K562 (cell line): ENCODE measurements around the gene SLC1A7. TPM values are rescaled to one million over a fixed set of nuclear protein-coding genes. Genes with fewer than 3 reads are reported as not detected.

Experiments
- BDP1 ChIP-seq: IDR thresholded peaks from 3 replicates; pipeline ENCODE4 v1.6.1; 2011; ENCODE audit not compliant: insufficient read length, insufficient read depth
- BMI1 ChIP-seq: fragments of 150-350 bp; IDR thresholded peaks from 2 replicates; pipeline ENCODE4 v1.6.1; 2014; ENCODE audit warnings: low read length
- COPS2 ChIP-seq: fragments of 450-650 bp; conservative IDR thresholded peaks from 2 replicates; pipeline ENCODE4 v1.6.1; 2016; ENCODE audit warnings: mild to moderate bottlenecking, moderate library complexity
- DIDO1 ChIP-seq: fragments of 450-650 bp; IDR thresholded peaks from 2 replicates; pipeline ENCODE4 v1.6.1; 2016; ENCODE audit warnings: low read depth, missing biosample characterization, missing genetic modification characterization
- E2F3 ChIP-seq: fragments of 250-450 bp; sonication (Bioruptor Pico); IDR thresholded peaks from 2 replicates; pipeline ENCODE4 v1.4.0; 2020; ENCODE audit warnings: mild to moderate bottlenecking
- HDAC6 ChIP-seq: IDR thresholded peaks from 2 replicates; pipeline ENCODE4 v1.6.1; 2012; ENCODE audit warnings: low read depth, mild to moderate bottlenecking, control low read depth, inconsistent platforms, low read length, moderate library complexity
- HMG20B ChIP-seq: fragments of 250-450 bp; sonication (Bioruptor Pico); IDR thresholded peaks from 2 replicates; pipeline ENCODE4 v1.5.0; 2021; ENCODE audit warnings: mild to moderate bottlenecking
- HSF4 ChIP-seq: fragments of 250-450 bp; sonication (Bioruptor Pico); IDR thresholded peaks from 2 replicates; pipeline ENCODE4 v2.1.2; 2022; ENCODE audit warnings: mild to moderate bottlenecking, moderate library complexity, borderline replicate concordance
- MCM7 ChIP-seq, 2 experiments: fragments of 450-650 bp; IDR thresholded peaks; 2 replicates each; pipeline ENCODE4 v1.6.1; 2016 to 2018
- OTX1 ChIP-seq: fragments of 450-650 bp; formaldehyde crosslinking; IDR thresholded peaks from 2 replicates; pipeline ENCODE4 v1.4.0; 2022; ENCODE audit warnings: mild to moderate bottlenecking
- PPARD ChIP-seq: fragments of 250-450 bp; sonication (Bioruptor Pico); IDR thresholded peaks from 2 replicates; pipeline ENCODE4 v1.8.0; 2022; ENCODE audit warnings: inconsistent platforms, mild to moderate bottlenecking, moderate library complexity
- SIRT6 ChIP-seq: IDR thresholded peaks from one replicate; pipeline ENCODE4 v1.6.1; 2012; ENCODE audit warnings: low read depth, mild to moderate bottlenecking, control low read depth, inconsistent platforms, low read length, moderate library complexity
- SLC30A9 ChIP-seq: fragments of 250-450 bp; sonication (Bioruptor Pico); IDR thresholded peaks from 2 replicates; pipeline ENCODE4 v1.8.0; 2022; ENCODE audit warnings: mild to moderate bottlenecking, moderate library complexity
- SMAD1 ChIP-seq: fragments of 150-350 bp; IDR thresholded peaks from 2 replicates; pipeline ENCODE4 v1.6.1; 2014; ENCODE audit warnings: low read length, low read depth; ENCODE audit not compliant: partially characterized antibody
- SRSF1 ChIP-seq: fragments of 200-400 bp; formaldehyde crosslinking; IDR thresholded peaks from 2 replicates; pipeline ENCODE4 v1.6.1; 2017; ENCODE audit warnings: mild to moderate bottlenecking, low read depth, low read length, moderate library complexity
- XRCC5 ChIP-seq: fragments of 200-400 bp; formaldehyde crosslinking; IDR thresholded peaks from 2 replicates; pipeline ENCODE4 v1.6.1; 2017; ENCODE audit warnings: low read depth, mild to moderate bottlenecking, low read length
- ZC3H11A ChIP-seq: IDR thresholded peaks from 2 replicates; pipeline ENCODE4 v1.6.1; 2012; ENCODE audit warnings: low read depth, low read length, improper control_type of control experiment
- ZC3H8 ChIP-seq: fragments of 450-650 bp; IDR thresholded peaks from 2 replicates; pipeline ENCODE4 v1.6.1; 2017
- ZFP36 ChIP-seq: fragments of 150-350 bp; IDR thresholded peaks from 2 replicates; pipeline ENCODE4 v1.6.1; 2018; ENCODE audit warnings: low read length, low read depth; ENCODE audit not compliant: partially characterized antibody
- ZFX ChIP-seq: sonication (generic); formaldehyde crosslinking; IDR thresholded peaks from 2 replicates; pipeline ENCODE4 v1.8.0; 2022; ENCODE audit warnings: mild to moderate bottlenecking, missing genetic modification reagents, moderate library complexity
- ZNF445 ChIP-seq: fragments of 250-450 bp; sonication (Bioruptor Pico); IDR thresholded peaks from 2 replicates; pipeline ENCODE4 v1.4.0; 2020; ENCODE audit warnings: low read depth, mild to moderate bottlenecking, moderate library complexity
- ZNF586 ChIP-seq: fragments of 450-650 bp; formaldehyde crosslinking; conservative IDR thresholded peaks from 2 replicates; pipeline ENCODE4 v1.4.0; 2020; ENCODE audit warnings: mild to moderate bottlenecking, moderate library complexity
- ZNF77 ChIP-seq: fragments of 250-450 bp; sonication (Bioruptor Pico); IDR thresholded peaks from 2 replicates; pipeline ENCODE4 v1.5.0; 2020
- polyA plus RNA-seq, 8 experiments: library from polyadenylated mRNA; depleted of rRNA in 4 of 8; stranded (reverse) in 5 of 8; unstranded in 3 of 8; fragments of >200 nt; fragmentation: Nextera tagmentation in 2 of 8; fragmentation: Illumina TruSeq in 1 of 8; extraction: Ambion mirVana in 2 of 8; extraction: Trizol in 1 of 8; gene quantifications; 2 replicates each; pipeline versions ENCODE4 v1.2.1 to v1.2.3, GENCODE V29; 2011 to 2014; ENCODE audit warnings: inconsistent platforms in 1 of 8, missing spikeins in 1 of 8
- total RNA-seq, 7 experiments: library from RNA; depleted of rRNA in 6 of 7; stranded (reverse); fragments of >200 nt in 6 of 7; fragmentation: Illumina TruSeq in 2 of 7; extraction: Trizol in 2 of 7; gene quantifications; 2 replicates each; pipeline versions ENCODE4 v1.2.1 to v1.2.3, GENCODE V29; 2011 to 2021; ENCODE audit warnings: low replicate concordance in 1 of 7
- TF ChIP-seq, protein P1 (sequence below): fragments of 450-650 bp; IDR thresholded peaks from 2 replicates; pipeline ENCODE4 v1.6.1; 2014; ENCODE audit warnings: low read depth, mild to moderate bottlenecking, moderate library complexity, borderline replicate concordance
- TF ChIP-seq, protein P2 (sequence below), 2 experiments: IDR thresholded peaks; 2 replicates each; pipeline ENCODE4 v1.6.1; 2012; ENCODE audit warnings: improper control_type of control experiment in 2 of 2, low read depth in 2 of 2, low read length in 2 of 2, borderline replicate concordance in 1 of 2
- TF ChIP-seq, protein P3 (sequence below): fragments of 450-650 bp; formaldehyde crosslinking; IDR thresholded peaks from 2 replicates; pipeline ENCODE4 v1.4.0; 2020; ENCODE audit warnings: mild to moderate bottlenecking, moderate library complexity

The SLC1A7 gene
- total and polyA plus RNA-seq, 9 of the 15 experiments (the other 6 are each of a cell fraction or from before 2014, with no cell fraction given) = 0.07 TPM; not detected in 8

DNA sequence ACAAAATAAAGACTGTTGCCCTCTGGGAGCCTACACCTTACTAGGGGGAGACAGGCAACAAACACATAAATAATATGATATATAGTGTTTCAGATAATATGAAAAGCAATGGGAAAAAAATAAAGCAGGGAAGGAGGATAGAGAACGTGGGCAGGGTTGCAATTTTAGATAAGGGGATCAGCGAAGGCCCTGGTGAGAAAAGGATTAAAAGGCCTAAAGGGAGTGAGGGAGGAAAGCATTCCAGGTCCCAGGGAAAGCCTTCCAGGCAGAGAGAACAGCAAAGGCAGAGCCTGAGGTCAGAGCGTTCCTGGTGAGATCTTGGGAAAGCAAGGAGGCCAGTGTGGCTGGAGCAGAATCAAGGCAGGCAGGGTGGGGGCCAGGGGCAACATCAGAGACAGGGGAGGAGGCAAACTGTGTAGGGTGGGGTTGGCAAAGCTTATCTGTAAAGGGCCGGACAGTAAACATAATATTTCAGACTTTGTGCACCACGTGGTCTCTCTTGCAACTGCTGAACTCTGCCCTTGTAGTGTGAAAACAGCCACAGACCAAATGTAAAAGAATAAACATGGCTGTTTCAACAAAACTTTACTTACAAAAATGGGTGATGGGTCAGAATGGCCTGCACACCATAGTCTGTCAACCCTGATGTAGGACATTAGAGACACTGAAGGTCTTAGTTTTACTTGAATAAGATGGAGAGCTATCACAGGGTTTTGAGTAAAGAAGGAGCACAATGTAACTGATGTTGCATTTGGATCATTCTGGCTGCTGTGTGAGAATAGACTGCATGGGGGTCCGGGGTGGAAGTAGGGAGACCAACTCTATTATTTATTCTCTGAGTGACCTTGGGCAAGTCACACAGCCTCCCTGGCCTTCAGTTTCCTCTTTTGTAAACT lies 40.9 kb upstream of the SLC1A7 start (continued):
- TF ChIP-seq, protein P1, sequence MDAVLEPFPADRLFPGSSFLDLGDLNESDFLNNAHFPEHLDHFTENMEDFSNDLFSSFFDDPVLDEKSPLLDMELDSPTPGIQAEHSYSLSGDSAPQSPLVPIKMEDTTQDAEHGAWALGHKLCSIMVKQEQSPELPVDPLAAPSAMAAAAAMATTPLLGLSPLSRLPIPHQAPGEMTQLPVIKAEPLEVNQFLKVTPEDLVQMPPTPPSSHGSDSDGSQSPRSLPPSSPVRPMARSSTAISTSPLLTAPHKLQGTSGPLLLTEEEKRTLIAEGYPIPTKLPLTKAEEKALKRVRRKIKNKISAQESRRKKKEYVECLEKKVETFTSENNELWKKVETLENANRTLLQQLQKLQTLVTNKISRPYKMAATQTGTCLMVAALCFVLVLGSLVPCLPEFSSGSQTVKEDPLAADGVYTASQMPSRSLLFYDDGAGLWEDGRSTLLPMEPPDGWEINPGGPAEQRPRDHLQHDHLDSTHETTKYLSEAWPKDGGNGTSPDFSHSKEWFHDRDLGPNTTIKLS = no peak
- TF ChIP-seq SIRT6 (no peak), ZNF586 (CRISPR knock-in tag) (no peak), SLC30A9 (CRISPR knock-in tag) (no peak), BMI1 (no peak), HMG20B (no peak), COPS2 (no peak), HDAC6 (no peak), BDP1 (no peak), MCM7 (IDR thresholded peaks at IDR 0.05) (no peak), SMAD1 (no peak), HSF4 (peak; percentile 64; the same call in 1 of the 2 replicates), E2F3 (CRISPR knock-in tag) (no peak), ZNF445 (CRISPR knock-in tag) (no peak), ZNF77 (CRISPR knock-in tag) (no peak), DIDO1 (tag) (no peak), OTX1 (CRISPR knock-in tag) (peak; percentile 47; the same call in 1 of the 2 replicates), ZC3H11A (0 out of 2 replicates have a peak, but pooled peaks have one; percentile 14), ZFP36 (no peak), ZFX (CRISPR knock-in tag) (peak; percentile 49), ZC3H8 (no peak), XRCC5 (no peak), SRSF1 (no peak), PPARD (CRISPR knock-in tag) (no peak)
- TF ChIP-seq, protein P2, sequence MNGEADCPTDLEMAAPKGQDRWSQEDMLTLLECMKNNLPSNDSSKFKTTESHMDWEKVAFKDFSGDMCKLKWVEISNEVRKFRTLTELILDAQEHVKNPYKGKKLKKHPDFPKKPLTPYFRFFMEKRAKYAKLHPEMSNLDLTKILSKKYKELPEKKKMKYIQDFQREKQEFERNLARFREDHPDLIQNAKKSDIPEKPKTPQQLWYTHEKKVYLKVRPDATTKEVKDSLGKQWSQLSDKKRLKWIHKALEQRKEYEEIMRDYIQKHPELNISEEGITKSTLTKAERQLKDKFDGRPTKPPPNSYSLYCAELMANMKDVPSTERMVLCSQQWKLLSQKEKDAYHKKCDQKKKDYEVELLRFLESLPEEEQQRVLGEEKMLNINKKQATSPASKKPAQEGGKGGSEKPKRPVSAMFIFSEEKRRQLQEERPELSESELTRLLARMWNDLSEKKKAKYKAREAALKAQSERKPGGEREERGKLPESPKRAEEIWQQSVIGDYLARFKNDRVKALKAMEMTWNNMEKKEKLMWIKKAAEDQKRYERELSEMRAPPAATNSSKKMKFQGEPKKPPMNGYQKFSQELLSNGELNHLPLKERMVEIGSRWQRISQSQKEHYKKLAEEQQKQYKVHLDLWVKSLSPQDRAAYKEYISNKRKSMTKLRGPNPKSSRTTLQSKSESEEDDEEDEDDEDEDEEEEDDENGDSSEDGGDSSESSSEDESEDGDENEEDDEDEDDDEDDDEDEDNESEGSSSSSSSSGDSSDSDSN (IDR thresholded peaks at IDR 0.05; ENCODE audit: borderline replicate concordance in 1 of 2, low read depth in 2 of 2, low read length in 2 of 2) = no peak
- TF ChIP-seq, protein P3, sequence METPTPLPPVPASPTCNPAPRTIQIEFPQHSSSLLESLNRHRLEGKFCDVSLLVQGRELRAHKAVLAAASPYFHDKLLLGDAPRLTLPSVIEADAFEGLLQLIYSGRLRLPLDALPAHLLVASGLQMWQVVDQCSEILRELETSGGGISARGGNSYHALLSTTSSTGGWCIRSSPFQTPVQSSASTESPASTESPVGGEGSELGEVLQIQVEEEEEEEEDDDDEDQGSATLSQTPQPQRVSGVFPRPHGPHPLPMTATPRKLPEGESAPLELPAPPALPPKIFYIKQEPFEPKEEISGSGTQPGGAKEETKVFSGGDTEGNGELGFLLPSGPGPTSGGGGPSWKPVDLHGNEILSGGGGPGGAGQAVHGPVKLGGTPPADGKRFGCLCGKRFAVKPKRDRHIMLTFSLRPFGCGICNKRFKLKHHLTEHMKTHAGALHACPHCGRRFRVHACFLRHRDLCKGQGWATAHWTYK (CRISPR knock-in tag) = no peak
